ENCODE results near the gene LHFPL2.

GRCh38 chr5:78570646-78571045 lies 77.9 kb downstream of the LHFPL2 start:
- no peak for TF ChIP-seq TAF1 (IDR thresholded peaks at IDR 0.05; ENCODE audit: borderline replicate concordance, insufficient read depth, low read length)
- no peak for TF ChIP-seq POLR2AphosphoS5 (IDR thresholded peaks at IDR 0.05; ENCODE audit: low read depth, low read length)

Measured in PFSK-1 (cell line).